ENCODE results near the gene PCNT. TPM values are rescaled to one million over a fixed set of nuclear protein-coding genes. Genes with fewer than 3 reads are reported as not detected.

The PCNT gene
- total and polyA plus RNA-seq, 9 of the 15 experiments (the other 6 are each of a cell fraction or from before 2014, with no cell fraction given) = 9.1 to 53.5 (median 31.3) TPM

DNA sequence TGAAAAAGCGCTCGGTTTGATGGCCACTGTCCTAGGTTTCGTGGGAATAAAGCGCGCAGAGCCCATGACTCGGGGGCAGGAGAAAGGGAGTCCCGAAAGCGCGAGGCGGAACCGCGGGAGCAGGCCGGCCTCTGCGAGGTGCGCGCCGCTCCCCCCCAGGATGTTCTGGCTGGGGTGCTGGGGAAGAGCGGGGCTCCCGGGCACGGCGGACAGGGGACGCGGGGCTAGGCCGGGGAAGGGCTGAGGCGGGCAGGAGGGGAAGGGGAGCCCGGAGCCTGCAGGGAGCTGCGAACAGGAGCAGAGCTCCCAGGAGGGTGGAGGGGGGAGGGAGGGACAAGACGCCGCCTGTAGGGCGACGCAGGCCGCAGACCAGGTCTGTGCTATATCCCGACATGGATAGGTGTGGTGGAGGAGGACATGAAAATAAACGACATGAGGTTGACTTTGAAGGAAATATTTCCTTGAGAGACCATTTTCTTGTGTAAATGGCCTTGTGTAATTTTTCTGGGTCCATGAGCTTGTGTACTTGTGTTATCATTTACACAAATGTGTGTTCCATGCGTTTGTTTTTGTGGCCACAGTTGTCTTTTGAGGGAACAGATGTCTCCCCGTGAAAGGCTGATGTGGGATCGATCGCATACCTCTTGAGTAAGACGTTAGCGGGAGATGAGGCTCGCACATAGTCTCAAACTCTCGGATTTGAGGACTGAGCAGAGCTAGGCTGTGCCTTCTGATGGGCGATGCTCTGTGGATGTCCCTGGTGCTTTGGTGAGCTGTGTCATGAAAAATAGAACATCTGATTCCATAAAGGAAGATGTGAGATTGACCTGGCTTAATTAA lies 1.3 kb downstream of the PCNT start (continued):
- TF ChIP-seq, protein P1, sequence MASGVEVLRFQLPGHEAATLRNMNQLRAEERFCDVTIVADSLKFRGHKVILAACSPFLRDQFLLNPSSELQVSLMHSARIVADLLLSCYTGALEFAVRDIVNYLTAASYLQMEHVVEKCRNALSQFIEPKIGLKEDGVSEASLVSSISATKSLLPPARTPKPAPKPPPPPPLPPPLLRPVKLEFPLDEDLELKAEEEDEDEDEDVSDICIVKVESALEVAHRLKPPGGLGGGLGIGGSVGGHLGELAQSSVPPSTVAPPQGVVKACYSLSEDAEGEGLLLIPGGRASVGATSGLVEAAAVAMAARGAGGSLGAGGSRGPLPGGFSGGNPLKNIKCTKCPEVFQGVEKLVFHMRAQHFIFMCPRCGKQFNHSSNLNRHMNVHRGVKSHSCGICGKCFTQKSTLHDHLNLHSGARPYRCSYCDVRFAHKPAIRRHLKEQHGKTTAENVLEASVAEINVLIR (CRISPR knock-in tag; IDR thresholded peaks at IDR 0.05) = no peak
- TF ChIP-seq CBX3 (IDR thresholded peaks at IDR 0.05; ENCODE audit: borderline replicate concordance in 1 of 2, low read length in 2 of 2) = no peak; a peak in 1 of 3 replicates
- TF ChIP-seq NRF1 (conservative IDR thresholded peaks at IDR 0.05 in 1 of 2, IDR thresholded peaks at IDR 0.05 in 1 of 2) = peak in 1 of 2 experiments; percentile 37; a peak in 2 of 4 replicates
- peak; percentile 45; the same call in 1 of the 2 replicates for TF ChIP-seq L3MBTL2 (IDR thresholded peaks at IDR 0.05)
- 0 out of 2 replicates have a peak, but pooled peaks have one; percentile 18 for TF ChIP-seq ETV5 (CRISPR knock-in tag; IDR thresholded peaks at IDR 0.05; ENCODE audit: low read depth)
- 0 out of 2 replicates have a peak, but pooled peaks have one; percentile 7 for TF ChIP-seq RBM14 (IDR thresholded peaks at IDR 0.05; ENCODE audit: borderline replicate concordance, insufficient read depth, low read depth, low read length)
- no peak for TF ChIP-seq ZFPM2 (CRISPR knock-in tag; IDR thresholded peaks at IDR 0.05)
- TF ChIP-seq XRCC3 (IDR thresholded peaks at IDR 0.05) = no peak
- TF ChIP-seq, protein P2, sequence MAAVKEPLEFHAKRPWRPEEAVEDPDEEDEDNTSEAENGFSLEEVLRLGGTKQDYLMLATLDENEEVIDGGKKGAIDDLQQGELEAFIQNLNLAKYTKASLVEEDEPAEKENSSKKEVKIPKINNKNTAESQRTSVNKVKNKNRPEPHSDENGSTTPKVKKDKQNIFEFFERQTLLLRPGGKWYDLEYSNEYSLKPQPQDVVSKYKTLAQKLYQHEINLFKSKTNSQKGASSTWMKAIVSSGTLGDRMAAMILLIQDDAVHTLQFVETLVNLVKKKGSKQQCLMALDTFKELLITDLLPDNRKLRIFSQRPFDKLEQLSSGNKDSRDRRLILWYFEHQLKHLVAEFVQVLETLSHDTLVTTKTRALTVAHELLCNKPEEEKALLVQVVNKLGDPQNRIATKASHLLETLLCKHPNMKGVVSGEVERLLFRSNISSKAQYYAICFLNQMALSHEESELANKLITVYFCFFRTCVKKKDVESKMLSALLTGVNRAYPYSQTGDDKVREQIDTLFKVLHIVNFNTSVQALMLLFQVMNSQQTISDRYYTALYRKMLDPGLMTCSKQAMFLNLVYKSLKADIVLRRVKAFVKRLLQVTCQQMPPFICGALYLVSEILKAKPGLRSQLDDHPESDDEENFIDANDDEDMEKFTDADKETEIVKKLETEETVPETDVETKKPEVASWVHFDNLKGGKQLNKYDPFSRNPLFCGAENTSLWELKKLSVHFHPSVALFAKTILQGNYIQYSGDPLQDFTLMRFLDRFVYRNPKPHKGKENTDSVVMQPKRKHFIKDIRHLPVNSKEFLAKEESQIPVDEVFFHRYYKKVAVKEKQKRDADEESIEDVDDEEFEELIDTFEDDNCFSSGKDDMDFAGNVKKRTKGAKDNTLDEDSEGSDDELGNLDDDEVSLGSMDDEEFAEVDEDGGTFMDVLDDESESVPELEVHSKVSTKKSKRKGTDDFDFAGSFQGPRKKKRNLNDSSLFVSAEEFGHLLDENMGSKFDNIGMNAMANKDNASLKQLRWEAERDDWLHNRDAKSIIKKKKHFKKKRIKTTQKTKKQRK (IDR thresholded peaks at IDR 0.05; ENCODE audit: borderline replicate concordance, low read depth, low read length) = no peak
- TF ChIP-seq ZNF324 (CRISPR knock-in tag; IDR thresholded peaks at IDR 0.05) = no peak
